OCI-M1 (cell line): ENCODE measurements around the gene XK.

Experiments used
- DNase-seq: peaks from one replicate; lab custom pipeline; 2025; lab: John Stamatoyannopoulos, UW

The XK gene

GRCh38 chrX:37679230-37679629, 6.4 kb upstream of the XK start:
- DNase-seq = peak; percentile 59

GRCh38 chrX:37679888-37680287, 5.7 kb upstream of the XK start:
- peak; percentile 91 for DNase-seq

GRCh38 chrX:37684426-37684825, 1.2 kb upstream of the XK start:
- DNase-seq = peak; percentile 53

- peak; percentile 75 for DNase-seq
Observed at GRCh38 chrX:37684973-37685372, 618 bp upstream of the XK start.

- DNase-seq = peak; percentile 66
Observed at GRCh38 chrX:37686369-37686995, 891 bp downstream of the XK start.

GRCh38 chrX:37686996-37687395, 1.4 kb downstream of the XK start:
- peak; percentile 45 for DNase-seq

GRCh38 chrX:37690119-37690518, 4.5 kb downstream of the XK start:
- DNase-seq = peak; percentile 79

GRCh38 chrX:37692918-37693317, 7.3 kb downstream of the XK start:
- no peak for DNase-seq

- DNase-seq = no peak
Observed at GRCh38 chrX:37697169-37697760, 11.7 kb downstream of the XK start.

- DNase-seq = no peak
Observed at GRCh38 chrX:37701588-37701987, 16.0 kb downstream of the XK start.

- DNase-seq = no peak
Observed at GRCh38 chrX:37711991-37712390, 26.4 kb downstream of the XK start.

- DNase-seq = no peak
Observed at GRCh38 chrX:37712458-37712857, 26.9 kb downstream of the XK start.

GRCh38 chrX:37714479-37714878, 28.9 kb downstream of the XK start:
- no peak for DNase-seq

- peak; percentile 88 for DNase-seq
Observed at GRCh38 chrX:37716602-37717001, 31.0 kb downstream of the XK start.

- DNase-seq = peak; percentile 32
Observed at GRCh38 chrX:37717708-37718107, 32.1 kb downstream of the XK start.

- DNase-seq = no peak
Observed at GRCh38 chrX:37722595-37722994, 37.0 kb downstream of the XK start.

GRCh38 chrX:37726346-37726745, 40.8 kb downstream of the XK start:
- no peak for DNase-seq

- peak; percentile 82 for DNase-seq
Observed at GRCh38 chrX:37745354-37745753, 59.8 kb downstream of the XK start.

GRCh38 chrX:37745835-37746217, 60.2 kb downstream of the XK start:
- DNase-seq = no peak

- no peak for DNase-seq
Observed at GRCh38 chrX:37746218-37746941, 60.8 kb downstream of the XK start.

- no peak for DNase-seq
Observed at GRCh38 chrX:37746951-37747350, 61.4 kb downstream of the XK start.

- DNase-seq = no peak
Observed at GRCh38 chrX:37752281-37752680, 66.7 kb downstream of the XK start.

- DNase-seq = no peak
Observed at GRCh38 chrX:37752936-37753335, 67.3 kb downstream of the XK start.
